Loucy (cell line): ENCODE measurements around the gene CYP2A13.

ENCODE experiments used
- EZH2phosphoT487 ChIP-seq: fragments of 200-600 bp; IDR thresholded peaks from 2 replicates; pipeline ENCODE4 v1.6.1; 2018; ENCODE audit warnings: antibody characterized with exemption, mild to moderate bottlenecking, moderate library complexity, borderline replicate concordance
- TF ChIP-seq, protein P1 (sequence below): fragments of 200-600 bp; sonication (generic); conservative IDR thresholded peaks from 2 replicates; pipeline ENCODE4 v1.5.1; 2014; ENCODE audit warnings: mild to moderate bottlenecking, antibody characterized with exemption, low read length

GRCh38 chr19:41088151-41088550 lies at the start of gene CYP2A13:
- TF ChIP-seq, protein P1, sequence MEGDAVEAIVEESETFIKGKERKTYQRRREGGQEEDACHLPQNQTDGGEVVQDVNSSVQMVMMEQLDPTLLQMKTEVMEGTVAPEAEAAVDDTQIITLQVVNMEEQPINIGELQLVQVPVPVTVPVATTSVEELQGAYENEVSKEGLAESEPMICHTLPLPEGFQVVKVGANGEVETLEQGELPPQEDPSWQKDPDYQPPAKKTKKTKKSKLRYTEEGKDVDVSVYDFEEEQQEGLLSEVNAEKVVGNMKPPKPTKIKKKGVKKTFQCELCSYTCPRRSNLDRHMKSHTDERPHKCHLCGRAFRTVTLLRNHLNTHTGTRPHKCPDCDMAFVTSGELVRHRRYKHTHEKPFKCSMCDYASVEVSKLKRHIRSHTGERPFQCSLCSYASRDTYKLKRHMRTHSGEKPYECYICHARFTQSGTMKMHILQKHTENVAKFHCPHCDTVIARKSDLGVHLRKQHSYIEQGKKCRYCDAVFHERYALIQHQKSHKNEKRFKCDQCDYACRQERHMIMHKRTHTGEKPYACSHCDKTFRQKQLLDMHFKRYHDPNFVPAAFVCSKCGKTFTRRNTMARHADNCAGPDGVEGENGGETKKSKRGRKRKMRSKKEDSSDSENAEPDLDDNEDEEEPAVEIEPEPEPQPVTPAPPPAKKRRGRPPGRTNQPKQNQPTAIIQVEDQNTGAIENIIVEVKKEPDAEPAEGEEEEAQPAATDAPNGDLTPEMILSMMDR, result no peak
- TF ChIP-seq EZH2phosphoT487, result no peak
